ENCODE results near the gene SERPINI1.

GRCh38 chr3:167700926-167701325 lies 34.6 kb upstream of the SERPINI1 start:
- TF ChIP-seq CTCF (IDR thresholded peaks at IDR 0.05): no peak
- TF ChIP-seq POLR2AphosphoS5 (IDR thresholded peaks at IDR 0.05): no peak
- TF ChIP-seq POLR2A (IDR thresholded peaks at IDR 0.05): no peak
